HG03280 (cell line): Measurements from ENCODE around the gene HDAC11.
"Not testable (repeated sequence)": the region's sequence is repeated elsewhere in the genome, so short reads cannot be mapped to it uniquely, and the experiment has no call there.

Source experiments
- ATAC-seq: cut with Tn5 transposase; IDR thresholded peaks from one replicate; pipeline ENCODE4 v1.9.1; 2021; ENCODE audit warnings: mild to moderate bottlenecking, moderate library complexity; ENCODE audit not compliant: unreplicated experiment

The HDAC11 gene

GRCh38 chr3:13466781-13467180 is 13.3 kb upstream of the HDAC11 start:
- no peak for ATAC-seq

GRCh38 chr3:13470894-13471574 is 9.1 kb upstream of the HDAC11 start:
- no peak for ATAC-seq

- ATAC-seq, result no peak
Observed at GRCh38 chr3:13472286-13472685, 7.8 kb upstream of the HDAC11 start.

- no peak for ATAC-seq
Observed at GRCh38 chr3:13473020-13473419, 7.1 kb upstream of the HDAC11 start.

GRCh38 chr3:13474021-13474420 is 6.1 kb upstream of the HDAC11 start:
- no peak for ATAC-seq

GRCh38 chr3:13474776-13475303 is 5.3 kb upstream of the HDAC11 start:
- ATAC-seq, result no peak

GRCh38 chr3:13475871-13476590 is 4.1 kb upstream of the HDAC11 start:
- ATAC-seq, result no peak

- ATAC-seq, result no peak
Observed at GRCh38 chr3:13477943-13478342, 2.2 kb upstream of the HDAC11 start.

- ATAC-seq, result peak; percentile 1
Observed at GRCh38 chr3:13479332-13479581, 849 bp upstream of the HDAC11 start.

- ATAC-seq, result no peak
Observed at GRCh38 chr3:13480340-13481318, 523 bp downstream of the HDAC11 start.

GRCh38 chr3:13482106-13482690 is 2.1 kb downstream of the HDAC11 start:
- ATAC-seq, result no peak

- no peak for ATAC-seq
Observed at GRCh38 chr3:13483286-13483685, 3.2 kb downstream of the HDAC11 start.

- no peak for ATAC-seq
Observed at GRCh38 chr3:13483988-13484695, 4.0 kb downstream of the HDAC11 start.

GRCh38 chr3:13484851-13485590 is 4.9 kb downstream of the HDAC11 start:
- ATAC-seq, result no peak

- not testable (repeated sequence) for ATAC-seq
Observed at GRCh38 chr3:13485630-13486562, 5.8 kb downstream of the HDAC11 start.

GRCh38 chr3:13487403-13487802 is 7.3 kb downstream of the HDAC11 start:
- ATAC-seq, result no peak

GRCh38 chr3:13491206-13491974 is 11.3 kb downstream of the HDAC11 start:
- no peak for ATAC-seq

- ATAC-seq, result no peak
Observed at GRCh38 chr3:13492048-13492447, 11.9 kb downstream of the HDAC11 start.
